Ramos (cell line): ENCODE results near the gene FLVCR1.
"Not testable (repeated sequence)": the region's sequence is repeated elsewhere in the genome, so short reads cannot be mapped to it uniquely, and the experiment has no call there.

Experiments
- in situ Hi-C: fragments of 300-500 bp; cut with MboI; formaldehyde crosslinking; loops from one replicate; pipeline ENCODE4 v1.14.3; 2022; ENCODE audit warnings: low sequenced_read_pairs; ENCODE audit not compliant: unreplicated experiment

Gene FLVCR1

DNA sequence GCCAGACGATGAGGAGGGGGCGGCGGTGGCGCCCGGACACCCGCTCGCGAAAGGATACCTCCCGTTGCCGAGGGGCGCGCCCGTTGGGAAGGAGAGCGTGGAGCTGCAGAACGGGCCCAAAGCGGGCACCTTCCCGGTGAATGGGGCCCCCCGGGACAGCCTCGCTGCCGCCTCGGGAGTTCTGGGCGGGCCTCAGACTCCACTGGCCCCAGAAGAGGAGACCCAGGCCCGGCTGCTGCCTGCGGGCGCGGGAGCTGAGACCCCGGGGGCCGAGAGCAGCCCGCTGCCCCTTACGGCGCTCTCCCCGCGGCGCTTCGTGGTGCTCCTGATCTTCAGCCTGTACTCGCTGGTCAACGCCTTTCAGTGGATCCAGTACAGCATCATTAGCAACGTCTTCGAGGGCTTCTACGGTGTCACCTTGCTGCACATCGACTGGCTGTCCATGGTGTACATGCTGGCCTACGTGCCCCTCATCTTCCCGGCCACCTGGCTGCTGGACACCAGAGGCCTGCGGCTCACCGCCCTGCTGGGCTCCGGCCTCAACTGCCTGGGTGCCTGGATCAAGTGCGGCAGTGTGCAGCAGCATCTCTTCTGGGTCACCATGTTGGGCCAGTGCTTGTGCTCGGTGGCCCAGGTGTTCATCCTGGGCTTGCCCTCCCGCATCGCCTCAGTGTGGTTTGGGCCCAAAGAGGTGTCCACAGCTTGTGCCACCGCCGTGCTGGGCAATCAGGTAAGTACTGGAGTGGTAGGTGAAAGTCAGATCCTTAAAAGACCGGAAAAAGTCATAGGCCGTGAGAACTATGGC, 588 bp downstream of the FLVCR1 start:
- in situ Hi-C loops = no loop called here

DNA sequence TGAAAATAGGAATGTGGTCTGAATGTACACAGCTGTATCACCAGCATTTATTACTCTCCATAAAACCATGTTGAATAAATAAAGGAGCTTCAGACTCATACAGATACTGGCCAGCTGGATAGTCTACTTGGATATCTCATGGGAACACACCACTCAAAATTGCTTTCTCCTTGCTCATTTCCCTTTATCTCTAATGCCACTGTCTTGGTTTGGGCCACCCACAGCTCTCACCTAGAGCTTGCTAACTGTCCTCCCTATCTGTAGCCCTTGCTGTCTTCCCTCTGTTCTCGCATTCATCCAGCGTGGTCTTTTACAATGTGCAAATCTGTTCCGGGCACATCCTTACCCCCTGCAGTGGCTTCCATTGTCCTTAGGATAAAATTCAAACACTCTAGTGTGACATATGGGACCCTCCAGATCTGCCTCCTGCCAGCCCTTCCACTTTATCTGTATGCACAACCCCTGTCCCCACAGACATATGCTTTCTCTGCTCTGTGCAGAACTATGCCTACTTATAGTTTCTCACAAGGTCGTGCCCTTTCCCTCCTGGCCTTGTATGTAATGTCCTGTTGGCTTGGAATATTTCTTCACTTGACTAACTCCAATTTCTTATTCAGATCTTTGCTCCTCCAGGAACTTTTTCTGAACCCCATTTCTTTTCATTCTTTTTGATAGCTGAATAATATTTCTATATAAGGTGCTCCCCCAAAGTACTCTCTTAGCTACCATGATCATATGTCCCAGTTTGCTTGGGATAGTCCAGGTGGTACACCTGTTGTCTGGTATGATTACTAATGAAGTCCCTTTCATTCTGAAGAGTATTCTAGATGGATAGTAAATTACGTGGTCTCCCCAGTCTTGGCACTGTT, 2.9 kb downstream of the FLVCR1 start:
- in situ Hi-C loops = no loop called here

DNA sequence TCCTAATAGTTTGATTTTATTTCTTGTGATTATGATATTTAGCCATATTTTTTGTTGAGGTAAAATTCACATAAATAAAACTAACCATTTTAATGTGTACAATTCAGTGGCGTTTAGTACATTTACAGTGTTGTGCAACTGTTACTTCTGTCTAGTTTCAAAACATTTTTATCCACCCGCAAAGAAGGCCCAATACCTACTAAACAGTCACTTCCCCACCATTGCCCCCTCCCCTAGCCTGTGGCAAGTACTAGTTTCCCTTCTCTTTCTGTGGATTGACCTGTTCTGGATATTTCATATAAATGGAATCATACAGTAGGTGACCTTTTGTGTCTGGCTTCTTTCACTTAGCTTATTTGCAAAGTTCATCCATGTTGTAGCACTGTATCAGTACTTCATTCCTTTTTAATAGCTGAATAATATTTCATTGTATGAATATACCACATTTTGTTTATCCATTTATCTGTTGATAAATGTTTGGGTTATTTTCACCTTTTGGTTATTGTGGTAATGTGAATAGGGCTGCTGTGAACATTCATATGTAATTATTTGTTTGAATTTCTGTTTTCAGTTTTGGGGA, 4.1 kb downstream of the FLVCR1 start:
- in situ Hi-C loops = no loop called here

DNA sequence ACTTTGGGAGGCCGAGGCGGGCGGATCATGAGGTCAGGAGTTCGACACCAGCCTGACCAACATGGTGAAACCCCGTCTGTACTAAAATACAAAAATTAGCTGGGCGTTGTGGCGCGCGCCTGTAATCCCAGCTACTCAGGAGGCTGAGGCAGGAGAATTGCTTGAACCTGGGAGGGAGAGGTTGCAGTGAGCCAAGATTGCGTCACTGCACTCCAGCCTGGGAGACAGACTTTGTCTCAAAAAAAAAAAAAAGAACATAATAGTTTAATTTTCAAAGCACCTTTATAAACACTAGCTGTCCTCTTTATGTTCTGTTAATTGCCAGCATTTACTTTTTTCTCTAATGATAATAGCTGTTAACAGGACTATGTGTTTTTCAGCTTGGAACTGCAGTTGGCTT, 5.3 kb downstream of the FLVCR1 start:
- in situ Hi-C loops = not testable (repeated sequence)

DNA sequence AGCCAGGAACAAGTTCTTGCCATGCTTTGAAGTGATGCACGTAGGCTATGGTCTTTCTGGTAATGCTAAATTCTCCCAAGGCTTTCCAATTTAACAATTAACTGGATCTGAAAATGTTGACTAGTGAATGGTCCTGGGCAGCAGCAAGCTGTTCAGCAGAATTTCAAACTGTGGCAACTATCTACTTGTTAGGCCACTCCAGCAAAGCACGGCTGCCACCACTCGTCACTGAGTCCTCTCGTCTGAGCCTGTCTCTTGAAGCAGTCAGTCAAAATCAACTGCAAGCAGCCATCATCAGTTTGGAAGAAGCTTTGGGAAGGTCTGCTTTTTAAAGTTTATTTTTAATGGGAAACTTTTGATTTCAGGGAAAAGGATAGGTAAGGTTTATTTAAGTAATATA, 6.1 kb downstream of the FLVCR1 start:
- in situ Hi-C loops = no loop called here

DNA sequence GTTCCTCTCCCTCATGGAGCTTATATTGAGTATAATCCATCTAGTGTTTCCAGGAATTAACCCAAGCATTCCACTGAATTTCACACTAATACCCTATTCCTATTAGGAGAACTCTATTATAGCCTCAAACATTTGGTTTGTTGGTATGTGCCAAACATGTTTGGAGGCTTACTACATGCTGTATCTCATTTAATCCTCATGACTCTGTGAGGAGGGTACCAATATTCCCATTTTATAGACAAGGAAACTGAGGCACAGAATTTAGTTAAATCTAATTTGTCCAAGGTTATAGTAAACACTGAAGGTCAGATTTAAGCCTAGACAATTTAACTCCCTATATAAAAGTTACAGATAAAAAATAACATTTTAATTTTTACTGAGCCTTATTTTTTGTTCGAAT, 9.1 kb downstream of the FLVCR1 start:
- in situ Hi-C loops = no loop called here

DNA sequence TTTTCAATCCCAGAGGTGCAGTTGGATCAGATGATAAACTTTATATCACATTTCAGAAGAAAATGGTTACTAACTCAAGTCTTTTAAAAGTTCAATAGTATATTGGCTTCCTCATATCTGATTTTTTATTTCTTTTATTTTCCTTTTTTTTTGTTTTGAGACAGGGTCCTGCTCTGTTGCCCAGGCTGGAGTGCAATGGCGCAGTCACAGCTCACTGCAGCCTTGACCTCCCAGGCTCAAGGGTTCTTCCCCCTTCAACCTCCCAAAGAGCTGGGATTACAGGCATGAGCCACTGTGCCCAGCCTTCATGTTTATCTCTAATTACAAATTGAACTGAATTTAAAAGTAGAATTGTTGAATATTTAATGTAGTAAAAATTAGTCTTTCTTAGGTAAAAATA, 13.9 kb downstream of the FLVCR1 start:
- in situ Hi-C loops = no loop called here

DNA sequence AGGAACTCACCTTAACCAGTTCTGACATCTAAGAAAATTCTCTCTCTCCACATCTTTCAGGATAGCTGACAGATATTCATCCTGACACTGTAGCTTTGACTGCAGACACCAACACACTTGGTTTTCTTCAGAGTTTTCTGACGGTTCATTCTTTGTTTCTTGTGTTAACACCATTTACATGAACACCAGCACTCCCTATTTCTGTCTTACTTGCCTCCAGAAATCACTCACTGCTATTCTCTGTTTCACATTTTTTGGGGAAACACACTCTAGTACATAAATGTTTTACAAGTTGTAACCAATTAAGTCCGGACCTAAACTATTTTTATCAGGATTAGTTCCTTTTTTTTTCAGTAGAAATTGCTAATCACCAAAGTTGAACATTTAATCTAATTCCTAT, 15.4 kb downstream of the FLVCR1 start:
- in situ Hi-C loops = no loop called here

DNA sequence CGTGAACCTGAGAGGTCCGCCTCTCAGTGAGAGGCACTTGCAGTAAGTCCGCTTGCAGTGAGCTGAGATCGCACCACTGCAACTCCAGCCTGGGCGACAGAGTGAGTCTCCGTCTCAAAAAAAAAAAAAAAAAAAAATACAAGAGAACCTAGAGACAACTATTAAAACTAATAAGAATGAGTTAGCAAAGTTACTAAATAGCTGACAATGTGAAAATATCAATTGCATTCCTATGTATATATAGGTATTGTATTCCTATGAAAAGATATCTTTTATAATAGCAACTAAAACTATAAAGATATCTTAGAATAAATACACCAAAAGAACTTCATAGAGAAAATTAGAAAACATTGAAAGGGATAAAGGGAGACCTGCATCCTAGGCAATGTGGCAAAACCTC, 20.3 kb downstream of the FLVCR1 start:
- in situ Hi-C loops = no loop called here

DNA sequence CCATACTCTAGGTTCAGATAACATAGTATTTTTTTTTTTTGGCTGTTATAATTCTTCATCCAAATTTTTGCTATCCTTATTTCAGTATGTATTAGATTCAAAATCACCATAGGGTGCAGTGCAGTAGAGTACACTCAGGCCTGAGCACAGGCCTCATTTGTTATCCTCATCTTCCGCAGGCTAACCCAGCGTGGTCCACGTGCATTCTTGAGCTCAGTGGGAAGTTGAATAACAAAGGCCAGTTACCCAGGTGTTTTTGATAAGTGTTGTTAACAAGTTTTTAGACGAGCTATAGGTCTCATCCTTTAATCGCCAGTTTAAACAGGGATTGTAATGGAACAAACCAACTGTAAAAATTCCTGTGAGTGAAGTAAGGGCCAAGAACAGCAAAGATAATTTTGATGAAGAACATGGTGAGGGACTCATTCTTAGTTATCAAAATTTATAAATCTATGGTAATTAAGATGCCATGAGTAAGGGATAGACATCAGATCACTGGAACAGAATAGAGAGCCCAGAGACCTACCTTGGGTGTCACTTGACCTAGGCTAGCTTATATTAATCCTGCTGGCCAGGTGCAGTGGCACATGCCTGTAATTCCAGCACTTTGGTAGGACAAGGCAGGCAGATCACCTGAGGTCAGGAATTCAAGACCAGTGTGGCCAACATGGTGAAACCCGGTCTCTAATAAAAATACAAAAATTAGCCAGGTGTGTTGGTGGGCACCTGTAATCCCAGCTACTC, 22.0 kb downstream of the FLVCR1 start:
- in situ Hi-C loops = no loop called here

DNA sequence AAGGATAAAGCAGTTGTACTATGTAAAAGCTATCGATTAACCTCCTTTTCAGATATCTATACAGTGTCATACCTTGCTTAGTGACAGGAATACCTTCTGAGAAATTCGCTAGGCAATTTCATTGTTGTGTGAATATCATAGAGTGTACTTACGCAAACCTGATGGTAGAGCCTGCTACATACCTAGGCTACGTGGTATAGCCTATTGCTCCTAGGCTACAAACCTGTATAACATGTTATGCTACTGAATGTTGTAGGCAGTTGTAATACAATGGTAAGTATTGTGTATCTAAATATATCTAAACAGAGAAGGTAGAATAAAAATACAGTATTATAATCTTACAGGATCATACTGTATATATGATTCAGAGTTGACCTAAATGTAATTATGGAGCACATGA, 26.5 kb downstream of the FLVCR1 start:
- in situ Hi-C loops = no loop called here

DNA sequence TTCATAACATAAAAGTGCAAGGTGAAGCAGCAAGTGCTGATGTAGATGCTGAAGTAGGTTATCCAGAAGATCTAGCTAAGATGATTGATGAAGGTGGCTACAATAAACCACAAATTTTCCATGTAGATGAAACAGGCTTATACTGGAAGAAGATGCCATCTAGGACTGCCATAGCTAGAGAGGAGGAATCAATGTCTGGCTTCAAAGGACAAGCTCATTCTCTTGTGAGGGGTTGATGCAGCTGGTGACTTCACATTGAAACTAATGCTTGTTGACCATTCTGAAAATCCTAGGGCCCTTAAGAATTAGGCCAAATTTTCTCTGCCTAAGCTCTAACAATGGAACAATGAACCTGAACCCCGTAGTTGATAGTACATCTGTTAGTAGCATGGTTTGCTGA, 34.0 kb downstream of the FLVCR1 start:
- in situ Hi-C loops = no loop called here

DNA sequence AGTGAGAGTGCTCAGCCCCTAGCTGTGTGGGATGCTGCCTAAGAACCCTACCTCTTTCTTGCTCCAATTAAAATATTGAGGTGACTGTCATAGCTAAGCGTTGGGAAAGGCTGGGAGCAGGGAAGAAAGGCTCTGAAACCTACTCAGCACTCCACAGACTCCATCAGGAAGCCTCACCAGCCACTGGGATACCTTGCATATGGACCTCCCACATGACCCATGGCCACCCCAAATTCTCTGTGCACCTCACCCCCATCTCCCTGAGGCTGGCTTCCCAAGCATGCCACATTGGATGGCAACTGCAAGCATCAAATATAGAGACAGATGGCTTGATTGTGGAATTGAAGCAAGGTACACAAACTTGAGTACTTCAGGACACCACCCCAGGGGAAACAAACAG, 41.8 kb downstream of the FLVCR1 start:
- in situ Hi-C loops = no loop called here

DNA sequence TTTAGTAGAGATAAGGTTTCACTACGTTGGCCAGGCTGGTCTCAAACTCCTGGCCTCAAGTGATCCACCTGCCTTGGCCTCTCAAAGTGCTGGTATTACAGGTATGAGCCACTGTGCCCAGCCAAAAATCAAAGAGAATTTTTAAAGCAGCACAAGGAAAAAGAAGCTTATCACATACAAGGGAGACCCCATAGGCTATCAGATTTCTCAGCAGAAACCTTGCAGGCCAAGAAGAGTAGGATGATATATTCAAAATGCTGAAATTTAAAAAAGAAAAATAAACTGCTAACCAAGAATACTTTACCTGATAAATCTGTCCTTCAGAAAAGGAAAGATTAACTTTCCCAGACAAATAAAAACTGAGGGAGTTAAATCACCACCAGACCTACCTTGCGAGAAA, 43.2 kb downstream of the FLVCR1 start:
- in situ Hi-C loops = no loop called here

DNA sequence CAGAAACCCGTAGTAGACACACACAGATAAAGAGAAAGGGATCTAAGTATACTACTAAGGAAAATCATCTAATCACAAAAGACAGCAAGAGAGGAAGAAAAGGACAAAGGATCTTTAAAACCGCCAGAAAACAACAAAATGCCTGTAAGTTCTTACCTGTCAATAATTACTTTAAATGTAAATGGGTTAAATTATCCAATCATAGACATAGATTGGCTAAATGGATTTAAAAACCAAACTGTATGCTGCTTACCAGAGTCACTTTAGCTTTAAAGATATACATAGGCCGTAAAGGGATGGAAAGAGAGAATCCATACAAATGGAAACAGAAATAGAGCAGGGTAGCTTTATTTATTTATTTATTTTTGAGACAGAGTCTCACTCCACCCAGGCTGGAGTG, 44.0 kb downstream of the FLVCR1 start:
- in situ Hi-C loops = no loop called here

DNA sequence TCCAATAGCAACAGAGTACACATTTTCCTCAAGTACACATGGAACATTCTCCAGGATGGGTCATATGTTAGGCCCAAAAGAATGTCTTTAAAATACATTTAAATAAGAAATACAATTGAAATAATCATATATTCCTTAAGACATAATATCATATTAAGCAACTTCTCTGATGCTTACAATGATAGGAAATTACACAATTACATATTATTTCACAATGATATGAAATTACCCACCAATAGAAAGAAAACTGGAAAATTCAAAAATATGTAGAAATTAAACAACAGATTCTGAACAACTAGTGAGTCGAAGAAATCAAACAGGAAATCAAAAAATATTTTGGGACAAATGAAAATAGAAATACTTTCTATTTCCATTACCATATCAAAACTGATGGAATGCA, 45.6 kb downstream of the FLVCR1 start:
- in situ Hi-C loops = no loop called here

DNA sequence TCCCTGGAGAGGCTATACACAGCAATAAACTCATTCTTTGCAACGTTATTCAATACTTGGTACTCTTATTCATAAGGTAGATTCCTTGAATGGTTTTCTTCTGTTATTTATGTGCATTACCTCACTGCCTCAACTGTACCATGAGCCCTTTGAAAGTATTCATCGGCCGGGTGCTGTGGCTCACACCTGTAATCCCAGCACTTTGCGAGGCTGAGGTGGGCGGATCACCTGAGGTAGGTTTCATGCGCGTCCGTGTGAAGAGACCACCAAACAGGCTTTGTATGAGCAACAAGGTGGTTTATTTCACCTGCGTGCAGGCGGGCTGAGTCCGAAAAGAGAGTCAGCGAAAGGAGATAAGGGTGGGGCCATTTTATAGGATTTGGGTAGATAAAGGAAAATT, 50.0 kb downstream of the FLVCR1 start:
- in situ Hi-C loops = not testable (repeated sequence)

DNA sequence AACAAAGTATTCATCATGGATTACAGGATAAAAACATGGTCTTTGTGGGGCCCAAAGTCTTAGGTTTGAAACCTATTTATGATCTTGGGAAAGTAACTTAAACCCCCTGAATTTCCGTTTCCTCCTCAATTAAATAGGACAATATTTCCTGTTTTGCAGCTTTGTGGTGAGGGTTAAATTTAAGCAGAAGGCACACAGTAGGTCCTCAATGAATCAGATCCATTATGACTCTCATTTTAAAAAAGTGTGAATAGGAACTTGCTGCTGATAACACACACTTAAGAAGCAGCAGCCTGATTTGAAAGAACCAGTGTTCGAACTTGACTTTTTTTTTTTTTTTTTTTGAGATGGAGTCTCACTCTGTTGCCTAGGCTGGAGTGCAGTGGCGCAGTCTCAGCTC, 50.9 kb downstream of the FLVCR1 start:
- in situ Hi-C loops = no loop called here

DNA sequence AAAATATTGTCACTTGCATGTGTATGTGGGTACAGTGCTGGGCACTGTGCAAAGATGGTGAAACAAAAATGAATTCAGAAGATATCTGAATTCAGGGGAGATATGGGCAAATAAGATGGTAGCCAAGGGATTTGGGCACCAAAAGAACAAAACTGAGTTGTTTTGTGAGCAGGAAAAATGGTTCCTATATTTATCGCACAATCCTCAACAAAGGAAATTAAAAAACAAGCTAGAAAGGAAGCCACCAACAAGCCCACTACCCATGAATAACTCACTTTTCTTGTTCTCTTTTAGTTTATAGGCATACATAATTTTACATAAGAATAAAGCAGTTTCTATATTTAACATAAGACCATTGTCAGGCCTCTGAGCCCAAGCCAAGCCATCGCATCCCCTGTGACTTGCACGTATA, 51.6 kb downstream of the FLVCR1 start:
- in situ Hi-C loops = no loop called here

DNA sequence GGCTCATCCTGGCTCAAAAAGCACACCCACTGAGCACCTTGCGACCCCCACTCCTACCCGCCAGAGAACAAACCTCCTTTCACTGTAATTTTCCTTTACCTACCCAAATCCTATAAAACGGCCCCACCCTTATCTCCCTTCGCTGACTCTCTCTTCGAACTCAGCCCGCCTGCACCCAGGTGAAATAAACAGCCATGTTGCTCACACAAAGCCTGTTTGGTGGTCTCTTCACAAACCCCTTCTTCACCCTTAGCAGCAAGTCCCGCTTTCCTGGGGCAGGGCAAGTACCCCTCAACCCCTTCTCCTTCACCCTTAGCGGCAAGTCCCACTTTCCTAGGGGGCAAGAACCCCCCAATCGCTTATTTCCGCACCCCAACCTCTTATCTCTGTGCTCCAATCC, 52.1 kb downstream of the FLVCR1 start:
- in situ Hi-C loops = not testable (repeated sequence)

DNA sequence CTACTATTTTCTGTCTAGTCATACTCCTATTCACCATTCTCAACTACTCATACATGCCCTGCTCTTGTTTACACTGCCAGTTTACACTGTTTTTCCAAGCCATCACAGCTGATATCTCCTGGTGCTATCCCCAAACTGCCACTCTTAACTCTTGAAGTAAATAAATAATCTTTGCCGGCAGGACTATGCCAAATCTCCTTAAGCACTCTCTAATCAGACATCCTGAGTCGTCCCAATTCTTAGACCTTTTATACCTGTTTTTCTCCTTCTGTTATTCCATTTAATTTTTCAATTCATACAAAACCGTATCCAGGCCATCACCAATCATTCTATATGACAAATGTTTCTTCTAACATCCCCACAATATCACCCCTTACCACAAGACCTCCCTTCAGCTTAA, 55.6 kb downstream of the FLVCR1 start:
- in situ Hi-C loops = not testable (repeated sequence)
